PC-3 (cell line): ENCODE results near the gene FANCD2. TPM values are rescaled to one million over a fixed set of nuclear protein-coding genes. Genes with fewer than 3 reads are reported as not detected.
"Not testable (repeated sequence)": the region's sequence is repeated elsewhere in the genome, so short reads cannot be mapped to it uniquely, and the experiment has no call there.

Source experiments
- ATAC-seq: fragments of 200-7000 bp; cut with Tn5 transposase; 2 replicates; pipeline ENCODE4 v1.9.1; 2020; ENCODE audit warnings: mild to moderate bottlenecking, moderate library complexity
- BruUV-seq: library from RNA; stranded (reverse); fragments of 400-500 nt; replicated peaks from 2 replicates; lab custom pipeline; 2021; lab: Mats Ljungman, UMichigan
- CTCF ChIA-PET: fragments of 300-600 bp; sonication (Branson Sonifier 250); formaldehyde crosslinking; loops from one replicate; lab custom pipeline; 2022; ENCODE audit warnings: antibody characterized with exemption; lab: Charles Lee
- POLR2A ChIA-PET: fragments of 300-600 bp; sonication (Branson Sonifier 250); formaldehyde crosslinking; loops from one replicate; lab custom pipeline; 2022; ENCODE audit warnings: antibody characterized with exemption; ENCODE audit not compliant: unreplicated experiment; lab: Charles Lee
- DNase-seq: peaks from one replicate; pipeline ENCODE4 v3.0.0-alpha.2; 2015
- H2AFZ ChIP-seq: fragments of 300-600 bp; sonication (generic); 2 replicates; pipeline ENCODE4 v1.6.0; 2016; ENCODE audit warnings: antibody characterized with exemption, low read length
- H3F3A ChIP-seq: fragments of 300-600 bp; sonication (generic); one replicate; pipeline ENCODE4 v1.6.0; 2017; ENCODE audit warnings: antibody characterized with exemption, low read length, control low read depth, mild to moderate bottlenecking; ENCODE audit not compliant: unreplicated experiment
- H3K27ac ChIP-seq: fragments of 300-600 bp; sonication (generic); 2 replicates; pipeline ENCODE4 v1.5.1; 2016; ENCODE audit warnings: mild to moderate bottlenecking, low read length
- H3K27me3 ChIP-seq: fragments of 300-600 bp; sonication (generic); 2 replicates; pipeline ENCODE4 v1.6.1; 2016; ENCODE audit warnings: low read length, mixed read lengths
- H3K36me3 ChIP-seq: fragments of 300-600 bp; sonication (generic); 2 replicates; pipeline ENCODE4 v1.6.1; 2016; ENCODE audit warnings: low read depth, mixed run types, low read length, mixed read lengths
- H3K4me1 ChIP-seq: fragments of 300-600 bp; sonication (generic); 2 replicates; pipeline ENCODE4 v1.5.1; 2016; ENCODE audit warnings: low read length; ENCODE audit not compliant: insufficient read depth
- H3K4me2 ChIP-seq: fragments of 300-600 bp; sonication (generic); 2 replicates; pipeline ENCODE4 v1.6.0; 2016; ENCODE audit warnings: low read length
- H3K4me3 ChIP-seq: fragments of 300-600 bp; sonication (generic); 2 replicates; pipeline ENCODE4 v1.5.1; 2016; ENCODE audit warnings: mild to moderate bottlenecking, low read length, mixed read lengths
- H3K79me2 ChIP-seq: fragments of 300-600 bp; sonication (generic); 2 replicates; pipeline ENCODE4 v1.6.1; 2017; ENCODE audit warnings: low read length, mixed read lengths
- H3K9ac ChIP-seq: fragments of 300-600 bp; sonication (generic); 2 replicates; pipeline ENCODE4 v1.6.0; 2016; ENCODE audit warnings: mild to moderate bottlenecking, low read length
- H3K9me2 ChIP-seq: fragments of 300-600 bp; sonication (generic); replicated peaks from 2 replicates; pipeline ENCODE4 v1.6.1; 2016; ENCODE audit warnings: mixed run types, low read length, mixed read lengths
- H3K9me3 ChIP-seq: fragments of 300-600 bp; sonication (generic); 2 replicates; pipeline ENCODE4 v1.6.1; 2016; ENCODE audit warnings: low read length, mixed read lengths
- H4K20me1 ChIP-seq: fragments of 300-600 bp; sonication (generic); 2 replicates; pipeline ENCODE4 v1.6.1; 2016; ENCODE audit warnings: low read length, mixed read lengths
- CTCF ChIP-seq: fragments of 300-600 bp; sonication (generic); conservative IDR thresholded peaks from 2 replicates; pipeline ENCODE4 v1.5.1; 2017; ENCODE audit warnings: antibody characterized with exemption, low read depth, mild to moderate bottlenecking, low read length
- EZH2 ChIP-seq: fragments of 300-600 bp; sonication (generic); IDR thresholded peaks from one replicate; pipeline ENCODE4 v1.6.1; 2017; ENCODE audit warnings: antibody characterized with exemption, mild to moderate bottlenecking, low read length; ENCODE audit not compliant: unreplicated experiment
- EZH2phosphoT487 ChIP-seq: fragments of 300-600 bp; sonication (generic); IDR thresholded peaks from 2 replicates; pipeline ENCODE4 v1.6.1; 2018; ENCODE audit warnings: mild to moderate bottlenecking, antibody characterized with exemption, low read length, borderline replicate concordance
- intact Hi-C: fragments of 100-400 bp; cut with micrococcal nuclease; formaldehyde crosslinking; loops from 2 replicates; pipeline ENCODE4 v1.9.0; 2023
- total RNA-seq: library from RNA; depleted of rRNA; stranded (reverse); fragments of >200 nt; gene quantifications from 2 replicates; pipeline ENCODE4 v1.2.3, GENCODE V29; 2014

Gene FANCD2
- total RNA-seq, 1 experiment from 2014 or later, result 67.9 TPM

GRCh38 chr3:10090179-10090578 lies 63.9 kb downstream of the FANCD2 start:
- peaks cover 37% of the 10 kb centered on the region; the same call in 1 of the 2 replicates for H3K36me3 ChIP-seq
- H3K27me3 ChIP-seq, result no peaks in the 10 kb centered on the region
- H4K20me1 ChIP-seq, result no peaks in the 10 kb centered on the region
- no peaks in the 10 kb centered on the region for H3F3A ChIP-seq
- DNase-seq (peak; percentile 13), ATAC-seq (no peak)
- TF ChIP-seq EZH2 (no peak), EZH2phosphoT487 (no peak), CTCF (no peak)
- no peak overlapping the region for H3K4me2 ChIP-seq
- H3K9ac ChIP-seq, result no peak overlapping the region
- BruUV-seq, result no TSS peak
- H3K4me1 ChIP-seq, result peaks cover 23% of the 10 kb centered on the region
- H3K9me3 ChIP-seq, result no peaks in the 10 kb centered on the region
- no peak overlapping the region for H3K4me3 ChIP-seq
- no peaks in the 10 kb centered on the region for H3K79me2 ChIP-seq
- intact Hi-C loops, result no loop called here
- no peak overlapping the region for H3K27ac ChIP-seq
- no peak overlapping the region for H2AFZ ChIP-seq
- ChIA-PET CTCF (no interaction called here), POLR2A (no interaction called here)
- no peaks in the 10 kb centered on the region for H3K9me2 ChIP-seq

- ATAC-seq, H4K20me1 ChIP-seq, H3K27me3 ChIP-seq, CTCF ChIA-PET, H3K79me2 ChIP-seq, H3K9me2 ChIP-seq, H3K27ac ChIP-seq, intact Hi-C loops, H3K9ac ChIP-seq, DNase-seq, H3F3A ChIP-seq, H3K4me3 ChIP-seq, H3K9me3 ChIP-seq, BruUV-seq, H2AFZ ChIP-seq, H3K4me2 ChIP-seq, POLR2A ChIA-PET: not testable (repeated sequence)
- H3K4me1 ChIP-seq, result peaks cover 17% of the 10 kb centered on the region
- H3K36me3 ChIP-seq, result peaks cover 37% of the 10 kb centered on the region; the same call in 1 of the 2 replicates
Observed at GRCh38 chr3:10090774-10091173, 64.5 kb downstream of the FANCD2 start.

- POLR2A ChIA-PET, CTCF ChIA-PET, H3K9me2 ChIP-seq, H3K9ac ChIP-seq, ATAC-seq, H3K4me3 ChIP-seq, DNase-seq, H2AFZ ChIP-seq, H3K4me2 ChIP-seq, intact Hi-C loops, H3F3A ChIP-seq, H3K79me2 ChIP-seq, H3K27me3 ChIP-seq, BruUV-seq, H3K27ac ChIP-seq, H4K20me1 ChIP-seq, H3K9me3 ChIP-seq: not testable (repeated sequence)
- Histone ChIP-seq H3K36me3 (peaks cover 38% of the 10 kb centered on the region; the same call in 1 of the 2 replicates), H3K4me1 (peaks cover 11% of the 10 kb centered on the region)
Observed at GRCh38 chr3:10091387-10091786, 65.2 kb downstream of the FANCD2 start.

GRCh38 chr3:10093678-10094077 lies 67.4 kb downstream of the FANCD2 start:
- ATAC-seq, result no peak
- H3K9me2 ChIP-seq, result no peaks in the 10 kb centered on the region
- no peak overlapping the region for H2AFZ ChIP-seq
- no peak overlapping the region for H3K9ac ChIP-seq
- DNase-seq, result no peak
- CTCF ChIA-PET, result no interaction called here
- H3K4me3 ChIP-seq, result no peak overlapping the region
- no peaks in the 10 kb centered on the region for H3F3A ChIP-seq
- no peaks in the 10 kb centered on the region for H3K79me2 ChIP-seq
- H3K4me2 ChIP-seq, result no peak overlapping the region
- H3K27ac ChIP-seq, result no peak overlapping the region
- POLR2A ChIA-PET, result no interaction called here
- H3K27me3 ChIP-seq, result no peaks in the 10 kb centered on the region
- no peaks in the 10 kb centered on the region for H3K9me3 ChIP-seq
- H3K36me3 ChIP-seq, result peaks cover 24% of the 10 kb centered on the region; the same call in 1 of the 2 replicates
- TF ChIP-seq EZH2phosphoT487 (no peak), CTCF (no peak), EZH2 (no peak)
- intact Hi-C loops, result no loop called here
- no peaks in the 10 kb centered on the region for H4K20me1 ChIP-seq
- BruUV-seq, result no TSS peak
- no peaks in the 10 kb centered on the region for H3K4me1 ChIP-seq
